H9 (cell line): Measurements from ENCODE around the gene IL1RAPL2. TPM values are rescaled to one million over a fixed set of nuclear protein-coding genes. Genes with fewer than 3 reads are reported as not detected.

Experiments used
- DNase-seq: peaks from one replicate; pipeline ENCODE4 v3.0.0-alpha.2; 2017
- H2AFZ ChIP-seq: one replicate; pipeline ENCODE4 v1.6.1; 2013; ENCODE audit warnings: mild to moderate bottlenecking, low read length, control low read depth, moderate library complexity
- H2AK5ac ChIP-seq: 2 replicates; pipeline ENCODE4 v1.6.1; 2013; ENCODE audit warnings: low read length, control low read depth, mixed read lengths; ENCODE audit not compliant: insufficient read length
- H2BK120ac ChIP-seq: one replicate; pipeline ENCODE4 v1.6.1; 2013; ENCODE audit warnings: low read depth, mild to moderate bottlenecking, low read length, control low read depth, inconsistent platforms; ENCODE audit not compliant: poor library complexity, severe bottlenecking
- H2BK12ac ChIP-seq: 2 replicates; pipeline ENCODE4 v1.6.1; 2013; ENCODE audit warnings: low read length, control low read depth, mixed read lengths, low read depth; ENCODE audit not compliant: insufficient read length
- H2BK15ac ChIP-seq: 2 replicates; pipeline ENCODE4 v1.6.1; 2013; ENCODE audit warnings: low read depth, low read length, control low read depth
- H2BK20ac ChIP-seq: one replicate; pipeline ENCODE4 v1.6.1; 2013; ENCODE audit warnings: low read depth, mild to moderate bottlenecking, low read length, control low read depth, inconsistent platforms; ENCODE audit not compliant: poor library complexity, severe bottlenecking
- H2BK5ac ChIP-seq: 2 replicates; pipeline ENCODE4 v1.6.1; 2013; ENCODE audit warnings: low read length, control low read depth, mixed read lengths; ENCODE audit not compliant: insufficient read length
- H3K14ac ChIP-seq: 2 replicates; pipeline ENCODE4 v1.6.1; 2013; ENCODE audit warnings: low read length, control low read depth; ENCODE audit not compliant: insufficient read depth
- H3K18ac ChIP-seq: 2 replicates; pipeline ENCODE4 v1.6.1; 2013; ENCODE audit warnings: low read depth, mild to moderate bottlenecking, mixed read lengths, low read length, control low read depth; ENCODE audit not compliant: insufficient read length
- H3K23ac ChIP-seq: 2 replicates; pipeline ENCODE4 v1.6.1; 2013; ENCODE audit warnings: low read length, control low read depth, mixed read lengths, low read depth; ENCODE audit not compliant: insufficient read length
- H3K23me2 ChIP-seq: 2 replicates; pipeline ENCODE4 v1.6.1; 2013; ENCODE audit warnings: low read depth, mild to moderate bottlenecking, mixed read lengths, low read length, control low read depth; ENCODE audit not compliant: insufficient read length, poor library complexity, severe bottlenecking
- H3K27ac ChIP-seq: 2 replicates; pipeline ENCODE4 v1.5.1; 2013; ENCODE audit warnings: low read length, control low read depth, mixed read lengths, low read depth; ENCODE audit not compliant: insufficient read length
- H3K27me3 ChIP-seq: 2 replicates; pipeline ENCODE4 v1.6.1; 2013; ENCODE audit warnings: low read length, control low read depth, inconsistent platforms; ENCODE audit not compliant: insufficient read depth
- H3K4ac ChIP-seq: 2 replicates; pipeline ENCODE4 v1.6.1; 2013; ENCODE audit warnings: low read depth, mild to moderate bottlenecking, control low read depth, inconsistent platforms, low read length, moderate library complexity
- H3K4me1 ChIP-seq: 2 replicates; pipeline ENCODE4 v1.6.1; 2013; ENCODE audit warnings: low read length, control low read depth, inconsistent platforms; ENCODE audit not compliant: insufficient read depth
- H3K4me2 ChIP-seq: 2 replicates; pipeline ENCODE4 v1.6.1; 2013; ENCODE audit warnings: low read length, control low read depth, mixed read lengths; ENCODE audit not compliant: insufficient read length, insufficient read depth
- H3K56ac ChIP-seq: 2 replicates; pipeline ENCODE4 v1.6.1; 2013; ENCODE audit warnings: low read depth, mild to moderate bottlenecking, mixed read lengths, low read length, control low read depth; ENCODE audit not compliant: insufficient read length
- H3K79me1 ChIP-seq: 2 replicates; pipeline ENCODE4 v1.6.1; 2013; ENCODE audit warnings: low read depth, mild to moderate bottlenecking, moderate library complexity, low read length, control low read depth, inconsistent platforms; ENCODE audit not compliant: insufficient read depth, poor library complexity, severe bottlenecking
- H3K79me2 ChIP-seq: 2 replicates; pipeline ENCODE4 v1.6.1; 2013; ENCODE audit warnings: low read length, control low read depth, inconsistent platforms; ENCODE audit not compliant: insufficient read depth
- H3K9ac ChIP-seq: 2 replicates; pipeline ENCODE4 v1.6.1; 2013; ENCODE audit warnings: low read length, control low read depth, mixed read lengths; ENCODE audit not compliant: insufficient read length; ENCODE audit errors: extremely low read depth
- H3K9me3 ChIP-seq: one replicate; pipeline ENCODE4 v1.6.1; 2013; ENCODE audit warnings: low read depth, low read length, inconsistent platforms; ENCODE audit not compliant: control insufficient read depth
- H3T11ph ChIP-seq: one replicate; pipeline ENCODE4 v1.6.1; 2013; ENCODE audit warnings: mild to moderate bottlenecking, low read length, control low read depth, inconsistent platforms
- H4K20me1 ChIP-seq: one replicate; pipeline ENCODE4 v1.6.1; 2013; ENCODE audit not compliant: control insufficient read depth, insufficient read length, insufficient read depth
- H4K5ac ChIP-seq: 2 replicates; pipeline ENCODE4 v1.6.1; 2013; ENCODE audit warnings: low read depth, mild to moderate bottlenecking, mixed read lengths, low read length, control low read depth; ENCODE audit not compliant: insufficient read length
- H4K8ac ChIP-seq: replicated peaks from 2 replicates; pipeline ENCODE4 v1.6.1; 2013; ENCODE audit warnings: low read length, control low read depth, mixed read lengths, low read depth; ENCODE audit not compliant: insufficient read length
- H4K91ac ChIP-seq: 2 replicates; pipeline ENCODE4 v1.6.1; 2013; ENCODE audit warnings: low read depth, mild to moderate bottlenecking, moderate library complexity, mixed read lengths, low read length, control low read depth; ENCODE audit not compliant: insufficient read length
- H3K27ac Mint-ChIP-seq, 3 experiments: 2 replicates in 2 of 3; 3 replicates in 1 of 3; pipeline ENCODE4 v1.8.0; 2020 to 2021; ENCODE audit warnings: mixed read lengths in 3 of 3, mild to moderate bottlenecking in 1 of 3, moderate library complexity in 1 of 3
- H3K27me3 Mint-ChIP-seq: 2 replicates; pipeline ENCODE4 v1.8.0; 2021; ENCODE audit warnings: low read depth, mild to moderate bottlenecking, moderate library complexity, mixed read lengths
- H3K36me3 Mint-ChIP-seq, 3 experiments: 2 replicates in 2 of 3; 3 replicates in 1 of 3; pipeline ENCODE4 v1.8.0; 2020 to 2021; ENCODE audit warnings: low read depth in 3 of 3, mixed read lengths in 3 of 3; ENCODE audit not compliant: insufficient read depth in 1 of 3
- H3K4me1 Mint-ChIP-seq, 2 experiments: 2 replicates each; pipeline ENCODE4 v1.8.0; 2020; ENCODE audit warnings: mixed read lengths in 2 of 2
- H3K4me3 Mint-ChIP-seq, 2 experiments: 2 replicates in 1 of 2; 3 replicates in 1 of 2; pipeline ENCODE4 v1.8.0; 2020 to 2021; ENCODE audit warnings: mild to moderate bottlenecking in 2 of 2, mixed read lengths in 2 of 2, moderate library complexity in 1 of 2
- H3K9me3 Mint-ChIP-seq, 2 experiments: 2 replicates in 1 of 2; 3 replicates in 1 of 2; pipeline ENCODE4 v1.8.0; 2020; ENCODE audit warnings: mild to moderate bottlenecking in 2 of 2, mixed read lengths in 2 of 2, moderate library complexity in 1 of 2
- whole genome bisulfite sequencing: extraction: QIAGEN DNeasy Blood & Tissue Kit; methylation state at CpG from one replicate; pipeline ENCODE4 v1.1.7; 2013; ENCODE audit warnings: missing lambda C conversion rate, low lambda C conversion rate, mixed read lengths; ENCODE audit not compliant: insufficient read length; ENCODE audit errors: extremely low coverage; 5-methylcytosine and 5-hydroxymethylcytosine counted together
- total RNA-seq: library from RNA; stranded (reverse); gene quantifications from 2 replicates; pipeline ENCODE4 v1.2.1, GENCODE V29; 2021
- TF ChIP-seq, protein P1 (sequence below): fragments of 200-600 bp; sonication (generic); conservative IDR thresholded peaks from 3 replicates; pipeline ENCODE4 v1.8.0; 2021; ENCODE audit warnings: antibody characterized with exemption, mild to moderate bottlenecking

Gene IL1RAPL2
- total RNA-seq, 1 experiment from 2014 or later, result not detected

DNA sequence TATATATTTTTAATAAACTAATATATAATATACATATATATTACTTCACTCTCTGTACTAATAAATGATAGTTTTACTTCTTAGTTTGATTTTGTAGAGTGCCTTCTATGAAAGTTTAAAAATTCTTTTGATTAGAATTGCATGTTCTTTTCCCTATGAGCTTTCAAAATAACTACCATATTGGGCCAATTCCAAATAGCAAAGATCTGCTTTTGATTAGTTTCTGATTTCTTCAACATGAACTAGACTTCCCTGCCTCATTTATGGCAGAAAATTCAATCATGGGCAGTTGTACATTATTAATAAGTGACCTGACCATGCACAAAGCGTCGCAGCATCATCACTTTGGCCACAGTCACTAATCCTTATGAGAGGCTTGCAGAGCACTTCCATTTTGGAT lies 703.4 kb downstream of the IL1RAPL2 start:
- Mint-ChIP-seq H3K27me3 (no peaks in the 10 kb centered on the region), H3K9me3 (peaks cover 0 to 18% of the 10 kb centered on the region in 2 experiments; a peak in 2 of 5 replicates), H3K36me3 (peaks cover 0 to under 1% (median 0%) of the 10 kb centered on the region in 3 experiments; a peak in 1 of 7 replicates), H3K4me3 (no peak overlapping the region), H3K27ac (no peak overlapping the region), H3K4me1 (peaks cover 3 to 11% of the 10 kb centered on the region in 2 experiments; a peak in 2 of 4 replicates)
- H3K18ac ChIP-seq, result no peak overlapping the region
- no peak overlapping the region for H2AK5ac ChIP-seq
- H3K9ac ChIP-seq, result no peak overlapping the region
- H3K27ac ChIP-seq, result no peak overlapping the region
- no peak overlapping the region for H3K4me2 ChIP-seq
- no peak overlapping the region for H2BK12ac ChIP-seq
- no peaks in the 10 kb centered on the region for H3K27me3 ChIP-seq
- no peak overlapping the region for H3K23ac ChIP-seq
- no peak overlapping the region for H3K4ac ChIP-seq
- no peaks in the 10 kb centered on the region for H3K9me3 ChIP-seq
- no peaks in the 10 kb centered on the region for H4K20me1 ChIP-seq
- no peaks in the 10 kb centered on the region for H3K79me1 ChIP-seq
- H2AFZ ChIP-seq, result no peak overlapping the region
- no peak overlapping the region for H2BK15ac ChIP-seq
- no peaks in the 10 kb centered on the region for H3K4me1 ChIP-seq
- H2BK20ac ChIP-seq, result no peak overlapping the region
- H3T11ph ChIP-seq, result no peak overlapping the region
- no peak overlapping the region for H3K56ac ChIP-seq
- H3K23me2 ChIP-seq, result no peaks in the 10 kb centered on the region
- no peak overlapping the region for H4K5ac ChIP-seq
- WGBS, result no CpG with 5 or more reads among the region's 2 CpGs
- DNase-seq, result no peak
- no peak overlapping the region for H2BK120ac ChIP-seq
- H2BK5ac ChIP-seq, result no peak overlapping the region
- H3K14ac ChIP-seq, result no peak overlapping the region
- H4K8ac ChIP-seq, result no peak overlapping the region
- no peak overlapping the region for H4K91ac ChIP-seq
- H3K79me2 ChIP-seq, result no peaks in the 10 kb centered on the region
- TF ChIP-seq, protein P1, sequence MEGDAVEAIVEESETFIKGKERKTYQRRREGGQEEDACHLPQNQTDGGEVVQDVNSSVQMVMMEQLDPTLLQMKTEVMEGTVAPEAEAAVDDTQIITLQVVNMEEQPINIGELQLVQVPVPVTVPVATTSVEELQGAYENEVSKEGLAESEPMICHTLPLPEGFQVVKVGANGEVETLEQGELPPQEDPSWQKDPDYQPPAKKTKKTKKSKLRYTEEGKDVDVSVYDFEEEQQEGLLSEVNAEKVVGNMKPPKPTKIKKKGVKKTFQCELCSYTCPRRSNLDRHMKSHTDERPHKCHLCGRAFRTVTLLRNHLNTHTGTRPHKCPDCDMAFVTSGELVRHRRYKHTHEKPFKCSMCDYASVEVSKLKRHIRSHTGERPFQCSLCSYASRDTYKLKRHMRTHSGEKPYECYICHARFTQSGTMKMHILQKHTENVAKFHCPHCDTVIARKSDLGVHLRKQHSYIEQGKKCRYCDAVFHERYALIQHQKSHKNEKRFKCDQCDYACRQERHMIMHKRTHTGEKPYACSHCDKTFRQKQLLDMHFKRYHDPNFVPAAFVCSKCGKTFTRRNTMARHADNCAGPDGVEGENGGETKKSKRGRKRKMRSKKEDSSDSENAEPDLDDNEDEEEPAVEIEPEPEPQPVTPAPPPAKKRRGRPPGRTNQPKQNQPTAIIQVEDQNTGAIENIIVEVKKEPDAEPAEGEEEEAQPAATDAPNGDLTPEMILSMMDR, result no peak
